Endometrial microvascular endothelial cells (primary cell): ENCODE measurements around the gene APBA1. TPM values are rescaled to one million over a fixed set of nuclear protein-coding genes. Genes with fewer than 3 reads are reported as not detected.
"Not testable (repeated sequence)": the region's sequence is repeated elsewhere in the genome, so short reads cannot be mapped to it uniquely, and the experiment has no call there.

Experiments
- in situ Hi-C: cut with HindIII; loops from 2 replicates; pipeline ENCODE4 v1.10.0; 2017; ENCODE audit warnings: low sequenced_read_pairs, low pct_unique_long_range_greater_than_20kb; ENCODE audit errors: inconsistent ontology term
- total RNA-seq: library from RNA; depleted of rRNA; stranded (reverse); fragments of >200 nt; gene quantifications from one replicate; pipeline ENCODE4 v1.2.3, GENCODE V29; 2015; ENCODE audit errors: inconsistent ontology term

Gene APBA1
- total RNA-seq, 1 donor from 2014 or later: 8.3 TPM

DNA sequence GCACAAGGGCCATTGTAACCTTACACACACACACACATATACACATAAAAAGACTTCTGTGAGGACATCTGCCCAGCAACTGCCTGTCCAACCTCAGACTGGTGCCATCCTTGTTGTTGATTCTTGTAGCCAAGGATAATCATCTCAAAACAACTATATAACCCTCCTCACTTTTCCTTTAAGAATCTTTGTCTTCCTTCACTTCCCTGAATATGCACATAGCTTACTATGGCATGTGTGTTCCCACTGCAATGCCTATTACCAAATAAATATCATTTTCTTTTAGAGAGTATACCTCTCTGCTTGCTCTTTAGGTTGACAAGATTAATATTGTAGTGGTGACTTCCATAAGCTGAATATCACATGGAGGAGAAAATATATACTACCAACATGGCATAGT lies 55.2 kb downstream of the APBA1 start:
- in situ Hi-C loops: no loop called here

- in situ Hi-C loops: no loop called here
Measured at GRCh38 chr9:69615880-69616279, 56.3 kb downstream of the APBA1 start.

- in situ Hi-C loops: no loop called here
Measured at GRCh38 chr9:69611221-69611620, 61.0 kb downstream of the APBA1 start.

GRCh38 chr9:69609156-69609555 lies 63.0 kb downstream of the APBA1 start:
- in situ Hi-C loops: no loop called here

- in situ Hi-C loops: no loop called here
Measured at GRCh38 chr9:69606089-69606488, 66.1 kb downstream of the APBA1 start.

GRCh38 chr9:69605406-69605805 lies 66.8 kb downstream of the APBA1 start:
- in situ Hi-C loops: no loop called here

DNA sequence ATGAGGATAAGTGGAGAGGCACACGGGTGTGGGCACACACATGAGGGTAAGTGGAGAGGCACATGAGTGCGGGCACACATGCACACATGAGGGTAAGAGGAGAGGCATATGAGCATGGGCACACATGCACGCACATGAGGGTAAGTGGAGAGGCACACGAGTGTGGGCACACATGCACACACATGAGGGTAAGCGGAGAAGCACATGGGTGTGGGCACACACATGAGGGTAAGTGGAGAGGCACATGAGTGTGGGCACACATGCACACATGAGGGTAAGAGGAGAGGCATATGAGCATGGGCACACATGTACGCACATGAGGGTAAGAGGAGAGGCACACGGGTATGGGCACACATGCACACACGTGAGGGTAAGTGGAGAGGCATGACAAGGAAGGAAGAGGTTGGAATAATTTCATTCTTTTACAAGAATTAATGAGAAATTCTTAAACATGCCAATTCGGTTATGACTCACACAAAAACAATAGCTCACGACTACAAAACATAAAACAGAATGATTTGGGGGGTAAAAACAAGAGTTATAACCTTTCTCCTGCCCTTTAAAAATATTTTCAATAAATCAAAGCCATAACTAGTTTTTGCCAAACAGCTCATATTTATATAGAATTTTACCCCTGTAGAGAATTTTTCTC lies 67.5 kb downstream of the APBA1 start:
- in situ Hi-C loops: no loop called here

DNA sequence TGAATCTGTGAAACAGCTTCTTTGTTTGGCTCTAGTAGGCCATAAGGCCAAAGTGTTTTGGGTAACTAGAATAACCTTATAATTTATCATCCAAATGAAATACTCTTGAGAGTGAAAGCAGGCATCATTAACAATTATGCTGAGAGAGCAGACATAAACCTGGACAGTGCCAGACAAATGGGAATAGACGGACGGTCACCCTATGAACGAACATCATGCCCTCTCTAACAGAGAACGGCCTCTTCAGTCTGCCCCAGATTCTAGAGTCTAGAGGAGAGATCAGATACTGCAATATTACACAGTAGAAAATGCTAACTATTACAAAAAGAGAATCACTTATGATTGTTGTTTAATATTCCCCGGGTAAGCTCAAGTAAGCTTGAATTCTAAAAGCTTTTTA lies 68.5 kb downstream of the APBA1 start:
- in situ Hi-C loops: no loop called here

- in situ Hi-C loops: no loop called here
Measured at GRCh38 chr9:69602773-69603172, 69.4 kb downstream of the APBA1 start.

- in situ Hi-C loops: no loop called here
Measured at GRCh38 chr9:69601698-69602097, 70.5 kb downstream of the APBA1 start.

- in situ Hi-C loops: no loop called here
Measured at GRCh38 chr9:69600314-69601047, 71.7 kb downstream of the APBA1 start.

DNA sequence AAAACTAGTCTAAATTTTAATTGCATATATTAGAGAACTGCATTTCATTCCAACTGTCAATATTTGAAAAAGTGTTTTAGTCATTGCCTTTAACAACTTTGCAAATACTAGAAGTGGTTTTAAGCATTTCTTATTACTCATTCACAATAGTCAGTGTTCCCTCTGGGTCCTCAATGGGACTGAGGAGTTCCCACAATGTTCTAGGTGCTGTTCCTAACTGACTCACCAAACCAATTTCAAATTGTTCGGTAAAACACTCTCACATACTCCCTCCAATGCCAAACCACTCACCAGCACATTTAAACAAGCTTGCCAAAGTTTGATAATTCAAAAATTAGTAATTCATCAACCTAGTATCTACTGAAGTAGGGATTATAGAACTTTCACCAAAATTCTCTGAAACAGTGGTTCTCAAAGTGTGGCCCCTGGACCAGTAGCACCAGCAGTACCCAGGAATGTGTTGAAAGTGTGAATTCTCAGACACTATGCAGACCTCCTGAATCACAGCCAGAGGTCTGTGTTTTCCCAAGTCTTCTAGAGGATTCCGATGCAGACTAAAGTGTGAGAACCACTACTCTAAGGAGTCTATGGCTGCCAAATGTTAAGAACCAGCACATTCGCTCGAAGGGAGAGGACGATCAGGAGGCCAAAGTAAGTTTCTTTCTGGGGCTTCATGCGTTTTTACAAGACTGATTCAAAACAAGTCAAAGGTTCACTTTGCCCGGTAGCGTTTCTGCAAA lies 72.8 kb downstream of the APBA1 start:
- in situ Hi-C loops: no loop called here

DNA sequence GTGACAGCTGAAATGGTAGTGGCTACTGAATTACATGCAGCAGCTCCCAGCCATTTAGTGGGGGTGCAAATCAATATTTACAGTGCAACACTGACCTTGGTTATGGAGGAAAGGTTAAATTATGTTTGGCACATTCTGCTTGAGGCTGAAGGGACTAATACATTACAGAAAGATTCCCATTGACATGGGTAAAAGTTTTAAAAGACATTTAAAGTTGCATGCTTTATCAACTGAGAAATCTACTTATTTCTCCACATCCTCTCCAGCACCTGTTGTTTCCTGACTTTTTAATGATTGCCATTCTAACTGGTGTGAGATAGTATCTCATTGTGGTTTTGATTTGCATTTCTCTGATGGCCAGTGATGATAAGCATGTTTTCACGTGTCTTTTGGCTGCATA lies 75.3 kb downstream of the APBA1 start:
- in situ Hi-C loops: not testable (repeated sequence)

- in situ Hi-C loops: no loop called here
Measured at GRCh38 chr9:69594180-69594579, 78.0 kb downstream of the APBA1 start.

- in situ Hi-C loops: no loop called here
Measured at GRCh38 chr9:69593756-69594155, 78.4 kb downstream of the APBA1 start.

- in situ Hi-C loops: no loop called here
Measured at GRCh38 chr9:69593301-69593700, 78.9 kb downstream of the APBA1 start.

GRCh38 chr9:69590266-69590665 lies 81.9 kb downstream of the APBA1 start:
- in situ Hi-C loops: no loop called here

GRCh38 chr9:69589156-69589555 lies 83.0 kb downstream of the APBA1 start:
- in situ Hi-C loops: no loop called here

GRCh38 chr9:69585571-69585970 lies 86.6 kb downstream of the APBA1 start:
- in situ Hi-C loops: no loop called here

DNA sequence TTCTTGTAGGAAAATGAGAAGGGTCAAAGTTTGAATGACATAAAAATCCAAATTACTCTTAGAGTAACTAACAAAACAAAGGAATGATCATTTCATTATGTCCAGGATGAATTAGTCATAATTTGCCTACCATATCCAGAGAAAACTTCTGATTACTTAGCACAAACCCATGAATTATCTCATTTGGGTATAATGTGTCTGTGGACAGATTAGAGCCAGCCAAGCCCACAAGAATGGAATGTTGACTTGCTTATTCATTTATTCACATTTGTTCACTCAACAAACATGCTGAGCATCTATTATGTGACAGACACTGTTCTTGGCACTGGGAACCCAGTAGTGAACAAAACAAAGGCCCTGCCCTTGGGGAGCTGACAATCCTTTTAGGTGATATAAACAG lies 87.4 kb downstream of the APBA1 start:
- in situ Hi-C loops: no loop called here
